ENCODE measurements around the gene IL15RA. TPM values are rescaled to one million over a fixed set of nuclear protein-coding genes. Genes with fewer than 3 reads are reported as not detected.
"Not testable (repeated sequence)": the region's sequence is repeated elsewhere in the genome, so short reads cannot be mapped to it uniquely, and the experiment has no call there.

Gene IL15RA
- total RNA-seq, 1 donor from 2014 or later: 3.0 TPM

- peak; percentile 65 for DNase-seq
Measured at GRCh38 chr10:5949009-5949759, 28.2 kb downstream of the IL15RA start.

- no peak for DNase-seq
Measured at GRCh38 chr10:5948208-5948585, 29.1 kb downstream of the IL15RA start.

- DNase-seq: no peak
Measured at GRCh38 chr10:5947471-5948207, 29.7 kb downstream of the IL15RA start.

GRCh38 chr10:5946786-5947185, 30.6 kb downstream of the IL15RA start:
- no peak for DNase-seq

- not testable (repeated sequence) for DNase-seq
Measured at GRCh38 chr10:5946419-5946775, 30.9 kb downstream of the IL15RA start.

- peak; percentile 89 for DNase-seq
Measured at GRCh38 chr10:5945561-5946418, 31.6 kb downstream of the IL15RA start.

- DNase-seq: peak; percentile 68
Measured at GRCh38 chr10:5945190-5945509, 32.2 kb downstream of the IL15RA start.

- DNase-seq: peak; percentile 98
Measured at GRCh38 chr10:5944389-5945189, 32.8 kb downstream of the IL15RA start.

GRCh38 chr10:5943536-5943935, 33.8 kb downstream of the IL15RA start:
- DNase-seq: peak; percentile 67

GRCh38 chr10:5942474-5942873, 34.9 kb downstream of the IL15RA start:
- peak; percentile 40 for DNase-seq

- DNase-seq: no peak
Measured at GRCh38 chr10:5942001-5942400, 35.3 kb downstream of the IL15RA start.

GRCh38 chr10:5941579-5941978, 35.8 kb downstream of the IL15RA start:
- DNase-seq: no peak

GRCh38 chr10:5940807-5941218, 36.5 kb downstream of the IL15RA start:
- no peak for DNase-seq

GRCh38 chr10:5938291-5938690, 39.1 kb downstream of the IL15RA start:
- DNase-seq: no peak

- no peak for DNase-seq
Measured at GRCh38 chr10:5937016-5937415, 40.3 kb downstream of the IL15RA start.

- no peak for DNase-seq
Measured at GRCh38 chr10:5935628-5936027, 41.7 kb downstream of the IL15RA start.

GRCh38 chr10:5933909-5934546, 43.3 kb downstream of the IL15RA start:
- no peak for DNase-seq

GRCh38 chr10:5932345-5932744, 45.0 kb downstream of the IL15RA start:
- DNase-seq: no peak

- no peak for DNase-seq
Measured at GRCh38 chr10:5930272-5930671, 47.1 kb downstream of the IL15RA start.

- DNase-seq: no peak
Measured at GRCh38 chr10:5929442-5929841, 47.9 kb downstream of the IL15RA start.

GRCh38 chr10:5927306-5927705, 50.0 kb downstream of the IL15RA start:
- peak; percentile 48 for DNase-seq

GRCh38 chr10:5924889-5925288, 52.5 kb downstream of the IL15RA start:
- no peak for DNase-seq
